OCI-LY7 (cell line): Measurements from ENCODE around the gene RNF150. TPM values are rescaled to one million over a fixed set of nuclear protein-coding genes. Genes with fewer than 3 reads are reported as not detected.

Experiments used
- BruUV-seq: library from RNA; stranded (reverse); fragments of 400-500 nt; replicated peaks from 2 replicates; lab custom pipeline; 2021; lab: Mats Ljungman, UMichigan
- CTCF ChIA-PET: fragments of 300-600 bp; sonication (Branson Sonifier 250); formaldehyde crosslinking; loops from one replicate; lab custom pipeline; 2022; ENCODE audit warnings: antibody characterized with exemption; ENCODE audit not compliant: unreplicated experiment; lab: Charles Lee
- POLR2A ChIA-PET: fragments of 300-600 bp; sonication (Branson Sonifier 250); formaldehyde crosslinking; loops from one replicate; lab custom pipeline; 2022; ENCODE audit warnings: antibody characterized with exemption; lab: Charles Lee
- DNase-seq: peaks from one replicate; pipeline ENCODE4 v3.0.0-alpha.2; 2015; ENCODE audit warnings: low spot score
- H2AFZ ChIP-seq: fragments of 200-600 bp; sonication (generic), shearing (Covaris generic); 2 replicates; pipeline ENCODE4 v1.6.1; 2014; ENCODE audit warnings: mild to moderate bottlenecking, antibody characterized with exemption, low read length, moderate library complexity
- H3K27ac ChIP-seq: fragments of 200-600 bp; sonication (generic); 2 replicates; pipeline ENCODE4 v1.5.1; 2014; ENCODE audit warnings: mixed run types, low read depth, mild to moderate bottlenecking, moderate library complexity, low read length, inconsistent platforms; ENCODE audit not compliant: poor library complexity, severe bottlenecking
- H3K36me3 ChIP-seq: fragments of 200-600 bp; sonication (generic); 2 replicates; pipeline ENCODE4 v1.6.1; 2014; ENCODE audit warnings: mild to moderate bottlenecking, antibody characterized with exemption, low read length, moderate library complexity, mixed read lengths; ENCODE audit not compliant: insufficient read depth
- H3K4me1 ChIP-seq: fragments of 200-600 bp; sonication (generic); 2 replicates; pipeline ENCODE4 v1.5.1; 2014; ENCODE audit warnings: mild to moderate bottlenecking, low read length; ENCODE audit not compliant: insufficient read depth, poor library complexity, severe bottlenecking
- H3K4me2 ChIP-seq: fragments of 200-600 bp; sonication (generic); 2 replicates; pipeline ENCODE4 v1.6.1; 2014; ENCODE audit warnings: mild to moderate bottlenecking, low read length
- H3K4me3 ChIP-seq: fragments of 200-600 bp; sonication (generic); 2 replicates; pipeline ENCODE4 v1.5.1; 2014; ENCODE audit warnings: mild to moderate bottlenecking, low read depth, low read length; ENCODE audit not compliant: poor library complexity, severe bottlenecking
- H3K79me2 ChIP-seq: fragments of 200-600 bp; sonication (generic); 2 replicates; pipeline ENCODE4 v1.6.1; 2016; ENCODE audit warnings: low read depth, mild to moderate bottlenecking, low read length, moderate library complexity, mixed read lengths; ENCODE audit not compliant: insufficient read depth
- H3K9me2 ChIP-seq: fragments of 200-600 bp; sonication (generic); 2 replicates; pipeline ENCODE4 v1.6.1; 2016; ENCODE audit warnings: mild to moderate bottlenecking, low read length, mixed read lengths; ENCODE audit not compliant: insufficient read depth
- H3K9me3 ChIP-seq: fragments of 200-600 bp; sonication (generic); 2 replicates; pipeline ENCODE4 v1.6.1; 2014; ENCODE audit warnings: mild to moderate bottlenecking, mixed run types, low read length, mixed read lengths
- H4K20me1 ChIP-seq: fragments of 200-600 bp; sonication (generic); 2 replicates; pipeline ENCODE4 v1.6.1; 2014; ENCODE audit warnings: mild to moderate bottlenecking, antibody characterized with exemption, low read length, moderate library complexity, mixed read lengths; ENCODE audit not compliant: insufficient read depth
- CTCF ChIP-seq: fragments of 200-600 bp; sonication (generic); conservative IDR thresholded peaks from 2 replicates; pipeline ENCODE4 v1.5.1; 2014; ENCODE audit warnings: mild to moderate bottlenecking, antibody characterized with exemption, low read length, moderate library complexity, mixed read lengths
- EZH2phosphoT487 ChIP-seq: fragments of 200-600 bp; sonication (generic); IDR thresholded peaks from 2 replicates; pipeline ENCODE4 v1.6.1; 2018; ENCODE audit warnings: low read depth, borderline replicate concordance, mild to moderate bottlenecking, mixed run types, antibody characterized with exemption, low read length, moderate library complexity, mixed read lengths
- intact Hi-C: fragments of 100-400 bp; cut with micrococcal nuclease; formaldehyde crosslinking; loops from one replicate; pipeline ENCODE4 v1.10.0; 2022; ENCODE audit not compliant: unreplicated experiment
- total RNA-seq, 2 experiments: library from RNA; depleted of rRNA in 1 of 2; stranded (reverse); fragments of >200 nt in 1 of 2; shearing (Covaris generic) in 1 of 2; gene quantifications; 2 replicates each; pipeline ENCODE4 v1.2.3, GENCODE V29; 2014 to 2022

Gene RNF150
- total RNA-seq, 2 experiments from 2014 or later = not detected

GRCh38 chr4:140871368-140871767 lies 261.9 kb downstream of the RNF150 start:
- no peaks in the 10 kb centered on the region for H3K4me1 ChIP-seq
- no peak overlapping the region for H2AFZ ChIP-seq
- ChIA-PET CTCF (no interaction called here), POLR2A (no interaction called here)
- intact Hi-C loops = no loop called here
- no TSS peak for BruUV-seq
- H3K4me3 ChIP-seq = no peak overlapping the region
- no peak for DNase-seq
- no peaks in the 10 kb centered on the region for H4K20me1 ChIP-seq
- H3K79me2 ChIP-seq = no peaks in the 10 kb centered on the region
- TF ChIP-seq EZH2phosphoT487 (no peak), CTCF (no peak)
- H3K27ac ChIP-seq = no peak overlapping the region
- H3K9me3 ChIP-seq = no peaks in the 10 kb centered on the region
- H3K36me3 ChIP-seq = no peaks in the 10 kb centered on the region
- no peaks in the 10 kb centered on the region for H3K9me2 ChIP-seq
- H3K4me2 ChIP-seq = no peak overlapping the region

- H3K9me2 ChIP-seq = no peaks in the 10 kb centered on the region
- ChIA-PET CTCF (no interaction called here), POLR2A (interaction anchor here (0.6 to 1.4 kb wide), 3 partner anchors 13 to 271 kb away, joined by 3 to 4 read pairs (median 3); no protein-coding TSS in a partner anchor)
- no peaks in the 10 kb centered on the region for H3K79me2 ChIP-seq
- no peak overlapping the region for H3K4me2 ChIP-seq
- DNase-seq = no peak
- intact Hi-C loops = no loop called here
- no peak for TF ChIP-seq CTCF
- TF ChIP-seq EZH2phosphoT487 = no peak
- no peak overlapping the region for H3K27ac ChIP-seq
- no peaks in the 10 kb centered on the region for H3K9me3 ChIP-seq
- H3K4me3 ChIP-seq = no peak overlapping the region
- BruUV-seq = no TSS peak
- no peaks in the 10 kb centered on the region for H3K4me1 ChIP-seq
- H4K20me1 ChIP-seq = no peaks in the 10 kb centered on the region
- H2AFZ ChIP-seq = no peak overlapping the region
- H3K36me3 ChIP-seq = no peaks in the 10 kb centered on the region
Measured at GRCh38 chr4:140870427-140870826, 262.8 kb downstream of the RNF150 start.

GRCh38 chr4:140869446-140869845 lies 263.8 kb downstream of the RNF150 start:
- Histone ChIP-seq H3K4me2 (no peak overlapping the region), H3K4me3 (no peak overlapping the region), H2AFZ (no peak overlapping the region), H3K4me1 (no peaks in the 10 kb centered on the region), H3K27ac (no peak overlapping the region), H3K79me2 (no peaks in the 10 kb centered on the region), H4K20me1 (no peaks in the 10 kb centered on the region), H3K9me2 (no peaks in the 10 kb centered on the region), H3K9me3 (no peaks in the 10 kb centered on the region), H3K36me3 (no peaks in the 10 kb centered on the region)
- no TSS peak for BruUV-seq
- no peak for DNase-seq
- intact Hi-C loops = no loop called here
- TF ChIP-seq CTCF (no peak), EZH2phosphoT487 (no peak)
- POLR2A ChIA-PET = interaction anchor here (0.5 to 1.4 kb wide), 3 partner anchors 14 to 104 kb away, joined by 3 to 4 read pairs (median 3); no protein-coding TSS in a partner anchor
- CTCF ChIA-PET = no interaction called here
